PC-9 (cell line): Measurements from ENCODE around the gene CAMSAP3.

Experiments
- EZH2 ChIP-seq: fragments of 200-600 bp; sonication (generic); IDR thresholded peaks from 2 replicates; pipeline ENCODE4 v1.8.0; 2017; ENCODE audit warnings: antibody characterized with exemption, low read depth
- TF ChIP-seq, protein P1 (sequence below): fragments of 200-600 bp; sonication (generic); conservative IDR thresholded peaks from 2 replicates; pipeline ENCODE4 v1.6.1; 2017; ENCODE audit warnings: mixed run types, antibody characterized with exemption, mild to moderate bottlenecking, moderate library complexity

- TF ChIP-seq, protein P1, sequence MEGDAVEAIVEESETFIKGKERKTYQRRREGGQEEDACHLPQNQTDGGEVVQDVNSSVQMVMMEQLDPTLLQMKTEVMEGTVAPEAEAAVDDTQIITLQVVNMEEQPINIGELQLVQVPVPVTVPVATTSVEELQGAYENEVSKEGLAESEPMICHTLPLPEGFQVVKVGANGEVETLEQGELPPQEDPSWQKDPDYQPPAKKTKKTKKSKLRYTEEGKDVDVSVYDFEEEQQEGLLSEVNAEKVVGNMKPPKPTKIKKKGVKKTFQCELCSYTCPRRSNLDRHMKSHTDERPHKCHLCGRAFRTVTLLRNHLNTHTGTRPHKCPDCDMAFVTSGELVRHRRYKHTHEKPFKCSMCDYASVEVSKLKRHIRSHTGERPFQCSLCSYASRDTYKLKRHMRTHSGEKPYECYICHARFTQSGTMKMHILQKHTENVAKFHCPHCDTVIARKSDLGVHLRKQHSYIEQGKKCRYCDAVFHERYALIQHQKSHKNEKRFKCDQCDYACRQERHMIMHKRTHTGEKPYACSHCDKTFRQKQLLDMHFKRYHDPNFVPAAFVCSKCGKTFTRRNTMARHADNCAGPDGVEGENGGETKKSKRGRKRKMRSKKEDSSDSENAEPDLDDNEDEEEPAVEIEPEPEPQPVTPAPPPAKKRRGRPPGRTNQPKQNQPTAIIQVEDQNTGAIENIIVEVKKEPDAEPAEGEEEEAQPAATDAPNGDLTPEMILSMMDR = no peak
- no peak for TF ChIP-seq EZH2
These were observed 5.8 kb upstream of the CAMSAP3 start for GRCh38 chr19:7589822-7590221.
